CD14-positive monocyte (primary cell): ENCODE measurements around the gene CCDC107. TPM values are rescaled to one million over a fixed set of nuclear protein-coding genes. Genes with fewer than 3 reads are reported as not detected.

Experiments used
- DNase-seq, 3 donors: peaks; one replicate each; pipeline ENCODE4 v3.0.0-alpha.2; 2011 to 2022
- H2AFZ ChIP-seq: 2 replicates; pipeline ENCODE4 v1.6.0; 2012; ENCODE audit warnings: mild to moderate bottlenecking, low read depth, low read length, inconsistent platforms; ENCODE audit not compliant: insufficient read depth, poor library complexity, severe bottlenecking
- H3K27ac ChIP-seq, 2 donors: 1 replicate in 1 of 2; 2 replicates in 1 of 2; pipeline ENCODE4 v1.5.1; 2012 to 2013; ENCODE audit warnings: low read length in 2 of 2, control low read depth in 1 of 2, inconsistent platforms in 1 of 2, low read depth in 1 of 2, mild to moderate bottlenecking in 1 of 2
- H3K27me3 ChIP-seq, 2 donors: one replicate each; pipeline versions ENCODE4 v1.6.0 to v1.6.1; 2011 to 2013; ENCODE audit warnings: low read length in 2 of 2; ENCODE audit not compliant: control insufficient read depth in 2 of 2, insufficient read depth in 2 of 2
- H3K36me3 ChIP-seq, 2 donors: replicated peaks in 1 of 2; 1 replicate in 1 of 2; 2 replicates in 1 of 2; pipeline versions ENCODE4 v1.5.1 to v1.6.1; 2012 to 2013; ENCODE audit warnings: low read length in 2 of 2, control low read depth in 1 of 2, inconsistent platforms in 1 of 2, mild to moderate bottlenecking in 1 of 2; ENCODE audit not compliant: insufficient read depth in 2 of 2, control insufficient read depth in 1 of 2
- H3K4me1 ChIP-seq, 2 donors: 1 replicate in 1 of 2; 2 replicates in 1 of 2; pipeline versions ENCODE4 v1.5.1 to v1.6.1; 2012 to 2013; ENCODE audit warnings: low read length in 2 of 2, control low read depth in 1 of 2, inconsistent platforms in 1 of 2, mild to moderate bottlenecking in 1 of 2, moderate library complexity in 1 of 2; ENCODE audit not compliant: insufficient read depth in 2 of 2, control insufficient read depth in 1 of 2
- H3K4me2 ChIP-seq: replicated peaks from 2 replicates; pipeline ENCODE3; 2012; ENCODE audit warnings: low read length, moderate library complexity, mild to moderate bottlenecking; ENCODE audit not compliant: poor library complexity, severe bottlenecking; ENCODE audit errors: extremely low read depth
- H3K4me3 ChIP-seq, 3 experiments: fragments of 200-600 bp in 1 of 3; sonication (generic) in 1 of 3; replicated peaks in 1 of 3; 1 replicate in 2 of 3; 2 replicates in 1 of 3; pipeline ENCODE4 v1.5.1; 2011 to 2013; ENCODE audit warnings: low read length in 3 of 3, mild to moderate bottlenecking in 3 of 3, control low read depth in 2 of 3, low read depth in 2 of 3, inconsistent platforms in 1 of 3, moderate library complexity in 1 of 3
- H3K79me2 ChIP-seq: 2 replicates; pipeline ENCODE4 v1.6.0; 2012; ENCODE audit warnings: mild to moderate bottlenecking, control low read depth, inconsistent platforms, low read length, moderate library complexity; ENCODE audit not compliant: insufficient read depth
- H3K9ac ChIP-seq: 2 replicates; pipeline ENCODE4 v1.6.0; 2017; ENCODE audit warnings: low read length, mild to moderate bottlenecking; ENCODE audit not compliant: insufficient read depth, poor library complexity, severe bottlenecking
- H3K9me3 ChIP-seq, 2 donors: replicated peaks in 1 of 2; 1 replicate in 1 of 2; 2 replicates in 1 of 2; pipeline versions ENCODE4 v1.5.1 to v1.6.1; 2012 to 2013; ENCODE audit warnings: low read length in 2 of 2, control low read depth in 1 of 2; ENCODE audit not compliant: control insufficient read depth in 1 of 2, insufficient read depth in 1 of 2
- H4K20me1 ChIP-seq: 2 replicates; pipeline ENCODE4 v1.6.0; 2012; ENCODE audit warnings: mild to moderate bottlenecking, low read length, control low read depth, moderate library complexity; ENCODE audit not compliant: insufficient read depth
- H3K27ac Mint-ChIP-seq, 7 donors: one replicate each; pipeline ENCODE4 v1.8.0; 2020; ENCODE audit warnings: mild to moderate bottlenecking in 7 of 7, mixed read lengths in 7 of 7, moderate library complexity in 6 of 7, inconsistent platforms in 2 of 7
- H3K27me3 Mint-ChIP-seq, 3 donors: one replicate each; pipeline ENCODE4 v1.8.0; 2021 to 2022; ENCODE audit warnings: low read depth in 3 of 3, mild to moderate bottlenecking in 3 of 3, mixed read lengths in 3 of 3, moderate library complexity in 3 of 3, inconsistent platforms in 1 of 3
- H3K36me3 Mint-ChIP-seq, 2 donors: one replicate each; pipeline ENCODE4 v1.8.0; 2020; ENCODE audit warnings: mixed read lengths in 2 of 2, inconsistent platforms in 1 of 2, mild to moderate bottlenecking in 1 of 2
- H3K4me1 Mint-ChIP-seq: one replicate; pipeline ENCODE4 v1.8.0; 2020; ENCODE audit warnings: mild to moderate bottlenecking, mixed read lengths
- H3K4me3 Mint-ChIP-seq, 2 donors: one replicate each; pipeline ENCODE4 v1.8.0; 2020; ENCODE audit warnings: mild to moderate bottlenecking in 2 of 2, mixed read lengths in 2 of 2, moderate library complexity in 1 of 2
- H3K9me3 Mint-ChIP-seq, 7 donors: one replicate each; pipeline ENCODE4 v1.8.0; 2020 to 2022; ENCODE audit warnings: mixed read lengths in 7 of 7, mild to moderate bottlenecking in 6 of 7, moderate library complexity in 6 of 7, inconsistent platforms in 2 of 7
- CTCF ChIP-seq: fragments of 200-600 bp; IDR thresholded peaks from one replicate; pipeline ENCODE4 v1.8.0; 2022; ENCODE audit warnings: antibody characterized with exemption, mild to moderate bottlenecking
- WGBS: methylation state at CpG from one replicate; pipeline ENCODE4 v1.1.5; 2013; ENCODE audit warnings: missing lambda C conversion rate; ENCODE audit not compliant: insufficient coverage; 5-methylcytosine and 5-hydroxymethylcytosine counted together
- intact Hi-C, 2 donors: fragments of 100-400 bp; cut with micrococcal nuclease; formaldehyde crosslinking; loops; one replicate each; pipeline versions ENCODE4 v1.15.0 to v1.15.1; 2023
- polyA plus RNA-seq, 3 donors: library from polyadenylated mRNA; depleted of rRNA in 1 of 3; unstranded in 2 of 3; stranded (reverse) in 1 of 3; fragments of 300-500 nt in 2 of 3; fragments of >200 nt in 1 of 3; fragmentation: Illumina TruSeq in 2 of 3; gene quantifications; 1 replicate in 2 of 3; 2 replicates in 1 of 3; pipeline ENCODE4 v1.2.3, GENCODE V29; 2012 to 2021

CCDC107 gene
- polyA plus RNA-seq, 3 donors: 17.2 to 32.6 (median 23.2) TPM

GRCh38 chr9:35616681-35617459 is 41.2 kb upstream of the CCDC107 start:
- Histone ChIP-seq H3K79me2 (no peaks in the 10 kb centered on the region), H3K4me2 (peak overlapping the region; percentile 77), H3K9ac (peak overlapping the region; percentile 59), H2AFZ (peak overlapping the region; percentile 81), H3K36me3 (no peaks in the 10 kb centered on the region), H3K4me1 (peaks cover 32 to 35% of the 10 kb centered on the region in 2 donors), H4K20me1 (no peaks in the 10 kb centered on the region), H3K9me3 (no peaks in the 10 kb centered on the region), H3K4me3 (peak overlapping the region; percentile 22 to 67 (median 36)), H3K27me3 (no peaks in the 10 kb centered on the region), H3K27ac (no peak overlapping the region)
- H3K4me1 Mint-ChIP-seq: peaks cover 42% of the 10 kb centered on the region
- intact Hi-C loops: no loop called here
- TF ChIP-seq CTCF: no peak
- H3K27ac Mint-ChIP-seq: peak overlapping the region; percentile 8 to 88 (median 76)
- H3K4me3 Mint-ChIP-seq: peak overlapping the region; percentile 83 to 90
- peak; percentile 68 to 92 (median 74) for DNase-seq
- H3K27me3 Mint-ChIP-seq: peaks cover 13 to 25% (median 19%) of the 10 kb centered on the region in 3 donors
- peaks cover 3 to 4% of the 10 kb centered on the region in 2 donors for H3K36me3 Mint-ChIP-seq
- H3K9me3 Mint-ChIP-seq: no peaks in the 10 kb centered on the region
- 8% methylated on average over 51 of the region's 51 CpGs for WGBS

- Mint-ChIP-seq H3K9me3 (no peaks in the 10 kb centered on the region), H3K27me3 (peaks cover 13 to 25% (median 19%) of the 10 kb centered on the region in 3 donors), H3K36me3 (peaks cover 3 to 4% of the 10 kb centered on the region in 2 donors), H3K4me1 (peaks cover 38% of the 10 kb centered on the region), H3K4me3 (peak overlapping the region; percentile 83 to 90), H3K27ac (peak overlapping the region in 6 of 7 donors; percentile 54 to 88 (median 76))
- peak overlapping the region; percentile 22 to 67 (median 36) for H3K4me3 ChIP-seq
- no peaks in the 10 kb centered on the region for H3K79me2 ChIP-seq
- peak overlapping the region; percentile 77 for H3K4me2 ChIP-seq
- H2AFZ ChIP-seq: peak overlapping the region; percentile 81
- H3K4me1 ChIP-seq: peaks cover 32 to 35% of the 10 kb centered on the region in 2 donors
- WGBS: 57% methylated on average over 6 of the region's 8 CpGs
- intact Hi-C loops: no loop called here
- no peaks in the 10 kb centered on the region for H4K20me1 ChIP-seq
- no peak overlapping the region for H3K27ac ChIP-seq
- H3K36me3 ChIP-seq: no peaks in the 10 kb centered on the region
- H3K9ac ChIP-seq: peak overlapping the region; percentile 59
- DNase-seq: no peak
- no peak for TF ChIP-seq CTCF
- H3K9me3 ChIP-seq: no peaks in the 10 kb centered on the region
- no peaks in the 10 kb centered on the region for H3K27me3 ChIP-seq
These were observed 40.5 kb upstream of the CCDC107 start for GRCh38 chr9:35617548-35617947.
